CD8-positive, alpha-beta memory T cell (primary cell): ENCODE data around the gene GSTM3. TPM values are rescaled to one million over a fixed set of nuclear protein-coding genes. Genes with fewer than 3 reads are reported as not detected.

ENCODE experiments used
- CTCF ChIA-PET: fragments of 350-600 bp; sonication (Branson Sonifier 250); formaldehyde crosslinking; loops from one replicate; lab custom pipeline; 2021; ENCODE audit warnings: antibody characterized with exemption; lab: Charles Lee
- POLR2A ChIA-PET: fragments of 350-600 bp; sonication (Branson Sonifier 250); formaldehyde crosslinking; loops from one replicate; lab custom pipeline; 2021; ENCODE audit warnings: antibody characterized with exemption; lab: Charles Lee
- DNase-seq, 5 donors: peaks; one replicate each; pipeline versions ENCODE4 v3.0.0 to v3.0.0-alpha.2; 2020 to 2022; ENCODE audit warnings: mixed read lengths in 1 of 5
- H3K27ac ChIP-seq: one replicate; pipeline ENCODE4 v1.7.0; 2013; ENCODE audit warnings: low read depth, mild to moderate bottlenecking, low read length, moderate library complexity
- H3K27me3 ChIP-seq: 2 replicates; pipeline ENCODE4 v1.7.0; 2013; ENCODE audit warnings: low read length, mild to moderate bottlenecking; ENCODE audit not compliant: insufficient read depth, poor library complexity, severe bottlenecking
- H3K36me3 ChIP-seq: 2 replicates; pipeline ENCODE4 v1.7.0; 2013; ENCODE audit warnings: mild to moderate bottlenecking, low read length, moderate library complexity; ENCODE audit not compliant: insufficient read depth
- H3K4me1 ChIP-seq: 2 replicates; pipeline ENCODE4 v1.7.0; 2013; ENCODE audit warnings: mild to moderate bottlenecking, low read length, moderate library complexity; ENCODE audit not compliant: insufficient read depth
- H3K4me3 ChIP-seq: 2 replicates; pipeline ENCODE4 v1.7.0; 2013; ENCODE audit warnings: mild to moderate bottlenecking, low read length
- H3K9me3 ChIP-seq: 2 replicates; pipeline ENCODE4 v1.7.0; 2013; ENCODE audit warnings: mild to moderate bottlenecking, low read length
- H3K27ac Mint-ChIP-seq, 8 donors: one replicate each; pipeline ENCODE4 v1.8.0; 2020 to 2021; ENCODE audit warnings: mixed read lengths in 8 of 8, mild to moderate bottlenecking in 6 of 8, inconsistent platforms in 3 of 8, moderate library complexity in 3 of 8
- H3K27me3 Mint-ChIP-seq, 2 donors: one replicate each; pipeline ENCODE4 v1.8.0; 2020 to 2021; ENCODE audit warnings: mixed read lengths in 2 of 2, mild to moderate bottlenecking in 1 of 2, moderate library complexity in 1 of 2
- H3K36me3 Mint-ChIP-seq, 3 donors: one replicate each; pipeline ENCODE4 v1.8.0; 2020 to 2021; ENCODE audit warnings: mixed read lengths in 3 of 3, inconsistent platforms in 1 of 3, mild to moderate bottlenecking in 1 of 3
- H3K4me1 Mint-ChIP-seq, 3 donors: one replicate each; pipeline ENCODE4 v1.8.0; 2020 to 2021; ENCODE audit warnings: mixed read lengths in 3 of 3, inconsistent platforms in 1 of 3, mild to moderate bottlenecking in 1 of 3
- H3K4me3 Mint-ChIP-seq, 7 donors: one replicate each; pipeline ENCODE4 v1.8.0; 2020 to 2021; ENCODE audit warnings: mixed read lengths in 7 of 7, mild to moderate bottlenecking in 6 of 7, moderate library complexity in 4 of 7, inconsistent platforms in 2 of 7
- H3K9me3 Mint-ChIP-seq, 5 donors: one replicate each; pipeline ENCODE4 v1.8.0; 2020 to 2022; ENCODE audit warnings: mixed read lengths in 5 of 5, mild to moderate bottlenecking in 3 of 5, moderate library complexity in 2 of 5, inconsistent platforms in 1 of 5
- polyA plus RNA-seq: library from polyadenylated mRNA; unstranded; fragments of 300-500 nt; fragmentation: Illumina TruSeq; gene quantifications from one replicate; pipeline ENCODE4 v1.2.3, GENCODE V29; 2021
- total RNA-seq, 2 experiments: library from RNA; stranded (reverse); gene quantifications; one replicate each; pipeline ENCODE4 v1.2.3, GENCODE V29; 2021

Gene GSTM3
- total RNA-seq = 1 to 10 TPM; 7.2 to 7.5 TPM
- 23.1 TPM for polyA plus RNA-seq

- Histone ChIP-seq H3K4me1 (peaks cover 9% of the 10 kb centered on the region), H3K4me3 (peak within 1 kb of the TSS; percentile 57), H3K36me3 (no peaks in the 10 kb centered on the region), H3K9me3 (no peaks in the 10 kb centered on the region), H3K27me3 (no peaks in the 10 kb centered on the region), H3K27ac (peak within 1 kb of the TSS; percentile 43)
- peak within 1 kb of the TSS; percentile 76 to 96 (median 88) for H3K4me3 Mint-ChIP-seq
- no peak for DNase-seq
- CTCF ChIA-PET = interaction anchor here (2.1 kb wide), 1 partner anchor 244 kb away, joined by 8 read pairs; the partner anchor contains the start of gene AHCYL1
- POLR2A ChIA-PET = no interaction called here
- peaks cover 5 to 26% of the 10 kb centered on the region in 2 donors for H3K27me3 Mint-ChIP-seq
- H3K4me1 Mint-ChIP-seq = peaks cover 10 to 18% (median 14%) of the 10 kb centered on the region in 3 donors
- H3K36me3 Mint-ChIP-seq = peaks cover 0 to 6% (median 2%) of the 10 kb centered on the region in 3 donors
- H3K9me3 Mint-ChIP-seq = no peaks in the 10 kb centered on the region
- H3K27ac Mint-ChIP-seq = peak within 1 kb of the TSS in 7 of 8 donors; percentile 38 to 92 (median 76)
Observed at GRCh38 chr1:109740615-109741373, at the start of gene GSTM3. Gene GSTM3, minus strand, starts transcription at chr1:109741038. Its CDS starts 751 bp downstream, at chr1:109740287.

GRCh38 chr1:109790329-109790728 lies 49.5 kb upstream of the GSTM3 start:
- CTCF ChIA-PET = interaction anchor here (0.8 to 27.0 kb wide), 24 partner anchors 9 to 296 kb away, joined by 3 to 520 read pairs (median 4); partner anchors contain the start of genes AHCYL1, CYB561D1 and GNAI3
- H3K4me3 ChIP-seq = peak overlapping the region; percentile 12
- H3K27ac ChIP-seq = peak overlapping the region; percentile 44
- no peak for DNase-seq
- peak overlapping the region in 4 of 7 donors; percentile 28 to 75 (median 57) for H3K4me3 Mint-ChIP-seq
- peaks cover 46 to 73% (median 51%) of the 10 kb centered on the region in 3 donors for H3K4me1 Mint-ChIP-seq
- POLR2A ChIA-PET = interaction anchor here (0.8 to 1.2 kb wide), 4 partner anchors 11 to 194 kb away, joined by 3 to 8 read pairs (median 6); partner anchors contain the start of gene AHCYL1
- no peaks in the 10 kb centered on the region for H3K36me3 Mint-ChIP-seq
- H3K27me3 ChIP-seq = no peaks in the 10 kb centered on the region
- peak overlapping the region; percentile 77 to 91 (median 86) for H3K27ac Mint-ChIP-seq
- peaks cover 63% of the 10 kb centered on the region for H3K4me1 ChIP-seq
- H3K36me3 ChIP-seq = no peaks in the 10 kb centered on the region
- no peaks in the 10 kb centered on the region for H3K9me3 Mint-ChIP-seq
- H3K27me3 Mint-ChIP-seq = no peaks in the 10 kb centered on the region
- no peaks in the 10 kb centered on the region for H3K9me3 ChIP-seq

DNA sequence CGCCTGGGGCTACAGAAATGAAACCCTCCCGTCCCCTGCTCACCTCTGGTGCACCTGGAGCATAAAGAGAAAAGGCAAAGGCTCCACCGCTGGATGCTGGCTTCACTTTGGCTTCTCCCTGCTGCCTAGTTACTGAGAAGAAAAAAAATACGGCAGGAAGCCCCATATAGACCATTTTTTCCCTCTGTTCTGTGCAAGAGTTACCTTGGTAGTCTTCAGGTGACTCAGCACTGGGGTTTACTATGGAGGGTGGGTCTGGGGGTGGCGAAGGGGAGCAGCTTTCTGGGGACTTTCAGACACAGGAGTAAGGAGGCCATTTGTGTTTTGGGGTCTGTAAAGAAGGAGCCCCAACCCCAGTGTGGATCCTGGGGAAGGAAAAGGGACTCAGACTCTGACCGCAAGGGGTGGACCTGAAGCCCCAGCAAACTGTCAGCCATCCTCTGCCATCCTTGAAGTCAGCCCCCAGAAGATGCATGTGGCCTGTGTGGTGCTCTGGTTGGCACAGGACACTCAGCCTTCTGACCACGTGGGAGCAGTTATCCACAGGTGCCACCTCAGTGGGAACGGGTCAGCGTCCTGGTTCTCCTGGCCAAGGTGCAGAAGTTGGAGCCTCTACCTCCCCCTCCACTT lies 48.8 kb upstream of the GSTM3 start:
- Mint-ChIP-seq H3K4me3 (peak overlapping the region in 2 of 7 donors; percentile 3 to 15), H3K27ac (peak overlapping the region; percentile 45 to 91 (median 86)), H3K36me3 (no peaks in the 10 kb centered on the region), H3K27me3 (no peaks in the 10 kb centered on the region), H3K9me3 (no peaks in the 10 kb centered on the region), H3K4me1 (peaks cover 47 to 68% (median 47%) of the 10 kb centered on the region in 3 donors)
- ChIA-PET POLR2A (no interaction called here), CTCF (interaction anchor here (0.9 to 27.0 kb wide), 12 partner anchors 8 to 240 kb away, joined by 3 to 520 read pairs (median 12); partner anchors contain the start of gene AHCYL1)
- H3K27ac ChIP-seq = no peak overlapping the region
- peaks cover 63% of the 10 kb centered on the region for H3K4me1 ChIP-seq
- H3K27me3 ChIP-seq = no peaks in the 10 kb centered on the region
- no peaks in the 10 kb centered on the region for H3K9me3 ChIP-seq
- DNase-seq = no peak
- H3K4me3 ChIP-seq = no peak overlapping the region
- H3K36me3 ChIP-seq = no peaks in the 10 kb centered on the region

DNA sequence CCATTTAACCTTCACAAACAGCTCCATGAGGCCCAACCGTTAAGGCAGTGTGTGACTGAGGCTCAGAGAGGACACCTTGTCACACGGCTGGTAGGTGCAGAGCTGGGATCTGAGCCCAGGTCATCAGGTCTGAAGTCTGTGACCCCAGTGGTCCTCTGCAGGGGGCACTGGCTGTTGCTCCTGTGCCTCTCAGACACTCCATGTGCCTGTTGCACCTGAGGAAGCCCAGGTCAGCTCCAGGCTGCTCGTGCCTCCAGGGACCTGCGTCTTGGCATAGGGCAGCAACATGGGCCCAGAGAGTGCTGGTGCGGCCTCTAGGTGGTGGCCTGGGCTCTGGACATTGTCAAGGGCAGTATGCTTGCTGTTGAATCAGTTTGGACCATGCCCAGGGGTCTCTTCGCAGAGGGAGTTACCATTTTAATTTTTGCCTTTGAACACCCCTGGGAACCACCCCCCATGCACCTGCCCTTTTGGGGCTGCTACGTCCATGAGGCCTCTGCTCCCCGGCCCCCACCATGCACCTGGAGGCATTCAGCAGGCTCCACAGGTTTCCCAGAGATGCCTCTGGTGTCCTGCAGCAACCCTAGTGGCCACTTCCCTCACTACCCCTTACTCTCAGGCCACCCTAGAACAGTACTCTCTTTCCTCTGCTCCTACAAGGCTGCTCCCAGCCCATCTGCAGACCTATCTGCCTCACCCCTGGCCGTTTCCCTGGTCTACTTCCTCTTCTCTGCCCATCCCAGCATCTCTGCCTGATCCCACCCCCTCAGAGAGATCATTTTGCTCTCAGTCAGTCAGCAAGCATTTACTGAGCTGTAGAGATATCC lies 48.1 kb upstream of the GSTM3 start:
- no peak overlapping the region for H3K4me3 ChIP-seq
- no peak for DNase-seq
- no peaks in the 10 kb centered on the region for H3K27me3 Mint-ChIP-seq
- peaks cover 57% of the 10 kb centered on the region for H3K4me1 ChIP-seq
- no peaks in the 10 kb centered on the region for H3K36me3 Mint-ChIP-seq
- peak overlapping the region in 3 of 7 donors; percentile 15 to 74 (median 22) for H3K4me3 Mint-ChIP-seq
- H3K27ac Mint-ChIP-seq = peak overlapping the region in 7 of 8 donors; percentile 43 to 78 (median 53)
- no peaks in the 10 kb centered on the region for H3K36me3 ChIP-seq
- no peak overlapping the region for H3K27ac ChIP-seq
- peaks cover 40 to 60% (median 40%) of the 10 kb centered on the region in 3 donors for H3K4me1 Mint-ChIP-seq
- POLR2A ChIA-PET = no interaction called here
- no peaks in the 10 kb centered on the region for H3K27me3 ChIP-seq
- CTCF ChIA-PET = interaction anchor here (0.9 to 27.0 kb wide), 5 partner anchors 10 to 194 kb away, joined by 3 to 520 read pairs (median 24); partner anchors contain the start of gene AHCYL1
- no peaks in the 10 kb centered on the region for H3K9me3 ChIP-seq
- no peaks in the 10 kb centered on the region for H3K9me3 Mint-ChIP-seq

DNA sequence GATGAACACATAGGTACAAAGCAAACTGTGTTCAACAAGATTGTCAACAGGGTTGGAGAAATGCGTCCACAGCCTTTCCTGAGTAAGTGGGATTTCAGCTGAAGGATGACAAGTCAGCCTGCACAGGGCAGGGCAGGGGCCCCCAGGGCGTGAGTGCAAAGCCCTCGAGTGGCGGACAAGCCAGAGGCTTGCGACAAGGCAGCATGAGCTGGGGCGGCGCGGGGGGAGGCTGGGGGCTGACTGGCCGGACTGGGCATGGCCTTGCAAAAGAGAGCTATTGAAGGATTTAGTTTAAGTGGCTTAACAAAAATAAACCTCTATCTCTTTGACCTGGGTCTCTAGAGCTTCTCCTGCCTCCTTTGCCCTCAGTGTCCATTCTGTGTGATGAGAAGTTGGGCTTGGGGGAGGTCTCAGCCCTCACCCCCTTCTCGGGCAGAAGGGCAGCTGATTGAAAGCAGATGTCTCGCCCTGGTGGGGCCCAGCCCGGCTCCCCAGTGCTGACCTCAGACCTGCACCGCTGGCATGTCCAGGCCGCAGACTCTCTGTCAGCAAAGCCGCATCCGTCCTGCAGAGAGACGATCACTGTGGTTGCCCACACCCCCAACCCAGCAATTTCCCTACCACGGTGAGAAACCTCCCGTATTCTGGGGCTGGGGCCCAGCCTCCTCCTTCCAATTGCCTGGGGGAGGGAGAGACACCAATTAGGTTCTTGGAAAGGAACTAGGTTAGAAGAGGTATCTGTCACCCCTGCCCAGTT lies 47.2 kb upstream of the GSTM3 start:
- ChIA-PET POLR2A (no interaction called here), CTCF (interaction anchor here (2.3 to 27.0 kb wide), 3 partner anchors 11 to 195 kb away, joined by 7 to 520 read pairs (median 17); partner anchors contain the start of gene AHCYL1)
- Histone ChIP-seq H3K9me3 (no peaks in the 10 kb centered on the region), H3K4me1 (peaks cover 48% of the 10 kb centered on the region), H3K4me3 (no peak overlapping the region), H3K27me3 (no peaks in the 10 kb centered on the region), H3K27ac (no peak overlapping the region), H3K36me3 (no peaks in the 10 kb centered on the region)
- no peaks in the 10 kb centered on the region for H3K9me3 Mint-ChIP-seq
- peaks cover 0 to 2% of the 10 kb centered on the region in 2 donors for H3K27me3 Mint-ChIP-seq
- peak overlapping the region in 4 of 8 donors; percentile 40 to 81 (median 56) for H3K27ac Mint-ChIP-seq
- H3K36me3 Mint-ChIP-seq = no peaks in the 10 kb centered on the region
- peak overlapping the region in 2 of 7 donors; percentile 22 to 74 for H3K4me3 Mint-ChIP-seq
- H3K4me1 Mint-ChIP-seq = peaks cover 31 to 51% (median 31%) of the 10 kb centered on the region in 3 donors
- DNase-seq = peak in 2 of 5 donors; percentile 23 to 46

GRCh38 chr1:109787211-109787844 lies 46.5 kb upstream of the GSTM3 start:
- H3K27ac Mint-ChIP-seq = peak overlapping the region in 2 of 8 donors; percentile 40 to 60
- peaks cover 41% of the 10 kb centered on the region for H3K4me1 ChIP-seq
- POLR2A ChIA-PET = no interaction called here
- CTCF ChIA-PET = interaction anchor here (2.3 to 27.0 kb wide), 3 partner anchors 10 to 196 kb away, joined by 7 to 520 read pairs (median 17); partner anchors contain the start of gene AHCYL1
- peaks cover 28 to 44% (median 28%) of the 10 kb centered on the region in 3 donors for H3K4me1 Mint-ChIP-seq
- no peak overlapping the region for H3K4me3 ChIP-seq
- no peak overlapping the region for H3K4me3 Mint-ChIP-seq
- H3K9me3 Mint-ChIP-seq = no peaks in the 10 kb centered on the region
- H3K27ac ChIP-seq = no peak overlapping the region
- H3K36me3 Mint-ChIP-seq = no peaks in the 10 kb centered on the region
- no peaks in the 10 kb centered on the region for H3K9me3 ChIP-seq
- H3K36me3 ChIP-seq = no peaks in the 10 kb centered on the region
- no peaks in the 10 kb centered on the region for H3K27me3 ChIP-seq
- peaks cover 0 to 2% of the 10 kb centered on the region in 2 donors for H3K27me3 Mint-ChIP-seq
- peak in 1 of 5 donors; percentile 10 for DNase-seq
